ENCODE results near the gene IFI44.

The IFI44 gene

DNA sequence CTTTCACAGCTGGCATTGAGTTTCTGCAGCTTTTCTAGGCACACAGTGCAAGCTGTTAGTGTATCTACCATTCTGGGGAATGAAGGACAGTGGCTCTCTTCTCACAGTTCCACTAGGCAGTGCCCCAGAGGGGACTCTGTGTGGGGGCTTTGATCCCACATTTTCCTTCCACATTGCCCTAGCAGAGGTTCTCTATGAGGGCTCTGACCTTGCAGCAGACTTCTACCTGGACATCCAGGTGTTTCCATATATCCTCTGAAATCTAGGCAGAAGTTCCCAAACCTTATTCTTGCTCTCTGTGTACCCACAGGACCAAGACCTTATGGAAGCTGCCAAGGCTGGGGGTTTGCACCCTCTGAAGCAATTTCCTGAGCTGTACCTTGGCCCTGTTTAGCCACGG is 2.4 kb upstream of the IFI44 start:
- no peak overlapping the region for H3K4me2 ChIP-seq (ENCODE audit: low read length)
- H3K4me3 ChIP-seq (ENCODE audit: low read length) = no peak overlapping the region
- H3K9ac ChIP-seq (ENCODE audit: low read length) = no peak overlapping the region
- no peak overlapping the region for H2AFZ ChIP-seq (ENCODE audit: low read depth, low read length)
- H3K4me1 ChIP-seq (ENCODE audit: low read length) = no peaks in the 10 kb centered on the region; the same call in 1 of the 2 replicates
- H3K9me3 ChIP-seq (ENCODE audit: insufficient read depth, low read length) = 0 out of 2 replicates have a peak, but pooled peaks cover 4% of the 10 kb centered on the region
- no peaks in the 10 kb centered on the region for H3K27me3 ChIP-seq (ENCODE audit: low read depth, low read length)
- no peaks in the 10 kb centered on the region for H3K79me2 ChIP-seq (ENCODE audit: low read length)
- no peaks in the 10 kb centered on the region for H4K20me1 ChIP-seq (ENCODE audit: insufficient read depth, low read length)
- TF ChIP-seq, protein P1, sequence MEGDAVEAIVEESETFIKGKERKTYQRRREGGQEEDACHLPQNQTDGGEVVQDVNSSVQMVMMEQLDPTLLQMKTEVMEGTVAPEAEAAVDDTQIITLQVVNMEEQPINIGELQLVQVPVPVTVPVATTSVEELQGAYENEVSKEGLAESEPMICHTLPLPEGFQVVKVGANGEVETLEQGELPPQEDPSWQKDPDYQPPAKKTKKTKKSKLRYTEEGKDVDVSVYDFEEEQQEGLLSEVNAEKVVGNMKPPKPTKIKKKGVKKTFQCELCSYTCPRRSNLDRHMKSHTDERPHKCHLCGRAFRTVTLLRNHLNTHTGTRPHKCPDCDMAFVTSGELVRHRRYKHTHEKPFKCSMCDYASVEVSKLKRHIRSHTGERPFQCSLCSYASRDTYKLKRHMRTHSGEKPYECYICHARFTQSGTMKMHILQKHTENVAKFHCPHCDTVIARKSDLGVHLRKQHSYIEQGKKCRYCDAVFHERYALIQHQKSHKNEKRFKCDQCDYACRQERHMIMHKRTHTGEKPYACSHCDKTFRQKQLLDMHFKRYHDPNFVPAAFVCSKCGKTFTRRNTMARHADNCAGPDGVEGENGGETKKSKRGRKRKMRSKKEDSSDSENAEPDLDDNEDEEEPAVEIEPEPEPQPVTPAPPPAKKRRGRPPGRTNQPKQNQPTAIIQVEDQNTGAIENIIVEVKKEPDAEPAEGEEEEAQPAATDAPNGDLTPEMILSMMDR (IDR thresholded peaks at IDR 0.05; ENCODE audit: low read depth, low read length) = no peak
- no peak for TF ChIP-seq EZH2phosphoT487 (IDR thresholded peaks at IDR 0.05; ENCODE audit: low read depth)
- H3K36me3 ChIP-seq (replicated peaks; ENCODE audit: low read depth, low read length) = no peaks in the 10 kb centered on the region
- H3K27ac ChIP-seq (ENCODE audit: low read length) = no peak overlapping the region

DNA sequence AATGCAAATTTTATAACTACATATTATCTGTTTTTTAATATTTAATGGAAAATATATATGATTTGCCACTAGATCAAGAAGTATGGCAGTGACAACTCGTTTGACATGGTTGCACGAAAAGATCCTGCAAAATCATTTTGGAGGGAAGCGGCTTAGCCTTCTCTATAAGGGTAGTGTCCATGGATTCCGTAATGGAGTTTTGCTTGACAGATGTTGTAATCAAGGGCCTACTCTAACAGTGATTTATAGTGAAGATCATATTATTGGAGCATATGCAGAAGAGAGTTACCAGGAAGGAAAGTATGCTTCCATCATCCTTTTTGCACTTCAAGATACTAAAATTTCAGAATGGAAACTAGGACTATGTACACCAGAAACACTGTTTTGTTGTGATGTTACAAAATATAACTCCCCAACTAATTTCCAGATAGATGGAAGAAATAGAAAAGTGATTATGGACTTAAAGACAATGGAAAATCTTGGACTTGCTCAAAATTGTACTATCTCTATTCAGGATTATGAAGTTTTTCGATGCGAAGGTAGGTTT is 556 bp downstream of the IFI44 start:
- Histone ChIP-seq H3K36me3 (replicated peaks; ENCODE audit: low read depth, low read length) (no peaks in the 10 kb centered on the region), H3K27me3 (ENCODE audit: low read depth, low read length) (no peaks in the 10 kb centered on the region), H3K9me3 (ENCODE audit: insufficient read depth, low read length) (no peaks in the 10 kb centered on the region), H3K4me2 (ENCODE audit: low read length) (no peak overlapping the region), H3K9ac (ENCODE audit: low read length) (no peak overlapping the region), H3K79me2 (ENCODE audit: low read length) (no peaks in the 10 kb centered on the region), H3K27ac (ENCODE audit: low read length) (no peak overlapping the region), H4K20me1 (ENCODE audit: insufficient read depth, low read length) (no peaks in the 10 kb centered on the region), H2AFZ (ENCODE audit: low read depth, low read length) (no peak overlapping the region), H3K4me3 (ENCODE audit: low read length) (no peak overlapping the region), H3K4me1 (ENCODE audit: low read length) (no peaks in the 10 kb centered on the region; the same call in 1 of the 2 replicates)
- TF ChIP-seq EZH2phosphoT487 (IDR thresholded peaks at IDR 0.05; ENCODE audit: low read depth) = no peak
- TF ChIP-seq, protein P1 (IDR thresholded peaks at IDR 0.05; ENCODE audit: low read depth, low read length) = no peak

DNA sequence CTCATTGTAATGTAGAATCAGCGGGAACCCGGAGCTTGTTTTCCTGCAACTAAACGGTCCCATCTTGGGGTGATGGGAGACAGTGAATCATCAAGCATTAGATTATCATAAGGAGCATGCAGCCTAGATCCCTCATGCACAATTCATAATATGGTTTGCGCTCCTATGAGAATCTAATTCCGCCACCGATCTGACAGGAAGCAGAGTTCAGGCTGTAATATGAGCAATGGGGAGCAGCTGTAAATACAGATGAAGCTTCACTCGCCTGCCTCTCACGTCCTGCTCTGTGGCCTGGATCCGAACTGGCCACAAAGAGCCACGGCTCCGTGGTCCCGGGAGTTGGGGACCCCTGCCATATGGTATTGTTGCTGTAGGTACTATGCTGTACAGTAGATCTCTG is 1.6 kb downstream of the IFI44 start:
- H3K4me1 ChIP-seq (ENCODE audit: low read length) = no peaks in the 10 kb centered on the region; the same call in 1 of the 2 replicates
- H2AFZ ChIP-seq (ENCODE audit: low read depth, low read length) = no peak overlapping the region
- H3K79me2 ChIP-seq (ENCODE audit: low read length) = no peaks in the 10 kb centered on the region
- no peaks in the 10 kb centered on the region for H3K27me3 ChIP-seq (ENCODE audit: low read depth, low read length)
- no peaks in the 10 kb centered on the region for H4K20me1 ChIP-seq (ENCODE audit: insufficient read depth, low read length)
- no peak for TF ChIP-seq EZH2phosphoT487 (IDR thresholded peaks at IDR 0.05; ENCODE audit: low read depth)
- TF ChIP-seq, protein P1 (IDR thresholded peaks at IDR 0.05; ENCODE audit: low read depth, low read length) = no peak
- no peaks in the 10 kb centered on the region for H3K36me3 ChIP-seq (replicated peaks; ENCODE audit: low read depth, low read length)
- H3K4me3 ChIP-seq (ENCODE audit: low read length) = no peak overlapping the region
- H3K27ac ChIP-seq (ENCODE audit: low read length) = no peak overlapping the region
- no peak overlapping the region for H3K9ac ChIP-seq (ENCODE audit: low read length)
- H3K9me3 ChIP-seq (ENCODE audit: insufficient read depth, low read length) = no peaks in the 10 kb centered on the region
- no peak overlapping the region for H3K4me2 ChIP-seq (ENCODE audit: low read length)

DNA sequence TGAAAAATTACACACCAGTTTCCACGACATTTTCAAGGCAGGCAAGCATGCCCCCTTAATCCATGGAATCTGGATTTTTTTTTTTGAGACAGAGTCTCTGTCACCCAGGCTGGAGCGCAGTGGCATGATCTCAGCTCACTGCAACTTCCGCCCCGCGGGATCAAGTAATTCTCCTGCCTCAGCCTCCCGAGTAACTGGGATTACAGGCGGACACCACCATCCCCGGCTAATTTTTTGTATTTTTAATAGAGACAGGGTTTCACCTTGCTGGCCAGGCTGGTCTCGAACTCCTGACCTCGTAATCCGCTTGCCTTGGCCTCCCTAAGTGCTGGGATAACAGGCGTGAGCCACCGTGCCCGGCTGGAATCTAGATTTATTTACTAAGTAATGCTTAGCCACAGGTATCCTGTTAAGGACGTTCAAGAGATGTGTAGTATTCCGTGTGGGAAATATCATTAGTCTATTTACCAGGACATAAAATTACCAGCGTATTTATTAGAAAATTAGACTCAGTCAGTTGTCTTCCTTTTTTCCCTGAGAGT is 2.5 kb downstream of the IFI44 start:
- Histone ChIP-seq H3K4me3 (ENCODE audit: low read length) (no peak overlapping the region), H2AFZ (ENCODE audit: low read depth, low read length) (no peak overlapping the region), H3K4me2 (ENCODE audit: low read length) (no peak overlapping the region), H3K79me2 (ENCODE audit: low read length) (no peaks in the 10 kb centered on the region), H3K4me1 (ENCODE audit: low read length) (no peaks in the 10 kb centered on the region; the same call in 1 of the 2 replicates), H4K20me1 (ENCODE audit: insufficient read depth, low read length) (no peaks in the 10 kb centered on the region), H3K27me3 (ENCODE audit: low read depth, low read length) (no peaks in the 10 kb centered on the region), H3K9me3 (ENCODE audit: insufficient read depth, low read length) (no peaks in the 10 kb centered on the region), H3K27ac (ENCODE audit: low read length) (no peak overlapping the region), H3K36me3 (replicated peaks; ENCODE audit: low read depth, low read length) (no peaks in the 10 kb centered on the region), H3K9ac (ENCODE audit: low read length) (no peak overlapping the region)
- TF ChIP-seq, protein P1 (IDR thresholded peaks at IDR 0.05; ENCODE audit: low read depth, low read length) = no peak
- no peak for TF ChIP-seq EZH2phosphoT487 (IDR thresholded peaks at IDR 0.05; ENCODE audit: low read depth)

Measured in OCI-LY3 (cell line).